Stimulated activated CD8-positive, alpha-beta memory T cell treated with anti-CD3 and anti-CD28 coated beads, Interleukin-4, amount 100 ng/mL, for 1 hour (primary cell): ENCODE data around the gene MRM1.

Source experiments
- DNase-seq, 2 donors: peaks; one replicate each; pipeline ENCODE4 v3.0.0-alpha.2; 2020; ENCODE audit warnings: low read depth in 2 of 2, low spot score in 1 of 2

MRM1 gene

DNA sequence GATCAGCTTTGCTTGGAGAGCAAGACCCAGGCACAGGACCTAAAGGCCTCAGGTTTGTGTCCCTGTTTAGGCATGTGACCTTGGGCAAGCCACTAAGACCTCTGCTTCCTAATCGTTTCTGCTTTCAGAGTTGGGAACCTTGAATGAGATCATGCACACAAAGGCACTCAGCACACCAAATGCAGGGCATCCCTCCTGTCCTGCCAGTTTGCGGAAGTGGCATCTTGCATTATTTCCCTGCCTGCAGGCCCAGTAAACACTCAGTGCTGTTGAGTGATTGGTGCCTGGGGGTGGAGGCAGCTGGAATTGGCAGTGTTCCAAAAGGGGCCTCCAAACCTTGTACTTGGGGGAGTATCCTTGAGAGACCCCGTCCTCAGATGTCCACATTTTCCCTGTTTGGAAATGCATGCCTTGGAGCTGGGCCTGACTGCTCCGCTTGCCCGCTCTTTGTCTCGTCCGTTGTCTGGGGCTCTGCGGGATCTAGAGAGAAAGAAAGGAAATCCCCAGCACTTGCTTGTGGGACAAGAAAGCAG, 28.7 kb downstream of the MRM1 start:
- no peak for DNase-seq

DNA sequence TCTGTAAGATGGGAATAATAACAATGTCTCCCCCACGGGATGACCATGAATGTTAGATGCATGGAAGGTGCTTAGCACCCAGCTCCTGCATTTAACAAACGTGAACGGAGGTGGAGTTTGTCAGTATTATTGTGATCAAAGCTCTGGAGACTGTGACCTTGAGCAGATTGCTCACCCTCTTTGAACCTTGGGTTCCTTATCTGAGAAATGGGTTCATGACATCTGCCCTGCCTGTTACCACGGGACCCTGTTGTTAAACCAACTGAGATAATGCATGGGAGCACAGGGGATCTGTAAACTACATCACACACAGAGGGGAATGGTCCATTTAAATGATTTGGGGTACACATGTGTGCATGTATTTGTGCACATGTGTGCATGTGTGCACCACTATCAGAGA, 29.6 kb downstream of the MRM1 start:
- no peak for DNase-seq

DNA sequence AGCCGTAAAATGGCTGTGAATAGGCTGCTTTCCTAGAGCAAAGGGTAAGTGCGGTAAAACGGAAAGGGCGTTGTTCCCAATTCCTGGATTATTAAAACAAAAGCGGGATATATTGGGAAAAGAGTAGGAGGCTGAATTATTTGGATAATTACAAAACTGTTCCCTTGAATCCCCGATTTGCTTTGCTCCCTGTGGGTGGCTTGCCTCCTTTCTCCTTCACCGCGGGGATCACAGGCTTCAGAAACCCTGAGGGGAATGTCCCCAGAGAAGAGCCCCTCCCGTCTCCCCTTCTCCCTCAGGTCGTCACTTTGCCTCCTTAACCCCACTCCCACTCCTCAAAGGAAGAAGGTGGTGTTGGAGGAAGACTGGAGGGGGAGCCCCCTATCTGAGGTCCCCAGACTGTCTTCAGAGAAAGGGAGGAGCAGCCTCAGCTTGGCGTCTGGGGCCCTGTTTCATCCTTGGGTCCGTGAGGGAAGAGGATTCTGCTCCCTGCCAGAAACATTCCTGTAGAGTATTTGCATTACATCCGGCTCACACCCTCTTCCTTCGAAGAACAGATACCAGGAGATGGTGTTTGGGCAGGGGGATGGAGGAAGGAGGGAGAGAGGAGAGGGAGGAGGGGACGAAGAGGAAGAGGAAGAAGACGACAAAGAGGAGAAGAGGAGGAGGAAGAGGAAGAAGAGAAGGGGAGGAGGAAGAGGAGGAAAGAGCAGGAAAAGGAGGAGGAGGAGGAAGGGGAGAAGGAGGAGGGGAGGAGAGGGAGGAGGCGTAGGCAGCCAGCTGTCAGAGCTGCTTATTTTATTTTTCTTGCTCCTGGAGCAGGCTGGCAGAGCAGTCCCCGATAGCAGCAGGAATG, 31.8 kb downstream of the MRM1 start:
- no peak for DNase-seq

DNA sequence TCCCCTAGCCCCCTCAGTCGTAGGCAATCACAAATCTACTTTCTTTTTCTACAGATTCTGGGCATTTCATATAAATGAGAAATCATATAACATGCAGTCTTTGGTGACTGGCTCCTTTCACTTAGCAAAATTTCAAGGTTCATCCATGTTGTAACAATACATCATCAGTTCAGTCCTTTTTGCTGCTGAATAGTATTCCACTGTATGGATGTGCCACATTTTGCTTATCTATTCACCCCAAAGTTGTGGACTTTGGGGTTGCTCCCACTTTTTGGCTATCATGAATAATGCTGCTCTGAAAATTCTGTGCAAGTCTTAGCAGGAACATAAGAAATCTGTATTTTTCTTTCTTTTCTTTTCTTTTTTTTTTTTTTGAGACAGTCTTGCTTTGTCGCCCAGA, 39.0 kb downstream of the MRM1 start:
- no peak for DNase-seq

DNA sequence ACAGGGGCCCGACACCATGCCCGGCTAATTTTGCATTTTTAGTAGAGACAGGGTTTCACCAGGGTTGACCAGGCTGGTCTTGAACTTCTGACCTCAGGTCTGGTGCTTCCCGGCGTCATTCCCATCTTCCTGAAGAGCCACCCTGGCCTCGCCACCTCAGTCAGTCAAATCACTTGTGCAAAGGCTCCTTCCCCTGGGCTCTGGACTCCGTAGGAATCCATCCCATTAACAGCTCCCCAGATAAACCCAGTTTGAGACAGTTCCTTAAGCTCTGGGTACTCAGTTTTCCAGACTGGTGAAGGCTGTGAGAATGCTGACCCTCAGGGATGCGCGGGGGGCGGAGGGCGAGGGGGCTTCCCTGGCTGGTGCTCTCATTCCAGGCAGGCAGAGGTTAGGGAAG, 39.5 kb downstream of the MRM1 start:
- no peak for DNase-seq

DNA sequence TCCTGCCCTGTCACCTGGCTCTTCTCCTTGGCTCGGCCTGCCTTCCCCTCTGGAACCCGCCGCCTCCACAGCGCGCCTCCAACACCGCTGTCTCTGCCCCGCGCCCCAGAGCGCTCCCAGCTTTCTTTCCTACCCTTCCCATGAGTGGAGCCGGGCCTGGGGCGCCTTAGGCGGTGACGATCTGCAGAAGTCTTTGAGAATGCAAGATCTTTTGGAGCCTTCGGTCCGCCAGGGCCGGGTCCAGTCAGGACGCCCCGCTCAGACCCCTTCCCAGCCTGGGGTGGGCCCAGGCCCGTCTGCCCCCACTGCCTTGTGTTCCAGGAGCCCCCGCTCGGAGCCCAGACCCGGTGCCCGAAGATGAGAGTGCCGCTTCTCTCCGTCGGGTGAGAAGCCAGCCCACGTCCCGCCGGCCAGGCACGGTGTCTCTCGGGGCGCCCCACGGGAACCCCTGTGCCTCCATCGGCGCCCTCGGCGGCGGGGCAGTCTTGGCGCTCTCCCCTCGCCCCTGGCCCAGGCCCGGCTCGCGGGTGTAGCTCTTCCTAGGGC, 40.0 kb downstream of the MRM1 start:
- no peak for DNase-seq

DNA sequence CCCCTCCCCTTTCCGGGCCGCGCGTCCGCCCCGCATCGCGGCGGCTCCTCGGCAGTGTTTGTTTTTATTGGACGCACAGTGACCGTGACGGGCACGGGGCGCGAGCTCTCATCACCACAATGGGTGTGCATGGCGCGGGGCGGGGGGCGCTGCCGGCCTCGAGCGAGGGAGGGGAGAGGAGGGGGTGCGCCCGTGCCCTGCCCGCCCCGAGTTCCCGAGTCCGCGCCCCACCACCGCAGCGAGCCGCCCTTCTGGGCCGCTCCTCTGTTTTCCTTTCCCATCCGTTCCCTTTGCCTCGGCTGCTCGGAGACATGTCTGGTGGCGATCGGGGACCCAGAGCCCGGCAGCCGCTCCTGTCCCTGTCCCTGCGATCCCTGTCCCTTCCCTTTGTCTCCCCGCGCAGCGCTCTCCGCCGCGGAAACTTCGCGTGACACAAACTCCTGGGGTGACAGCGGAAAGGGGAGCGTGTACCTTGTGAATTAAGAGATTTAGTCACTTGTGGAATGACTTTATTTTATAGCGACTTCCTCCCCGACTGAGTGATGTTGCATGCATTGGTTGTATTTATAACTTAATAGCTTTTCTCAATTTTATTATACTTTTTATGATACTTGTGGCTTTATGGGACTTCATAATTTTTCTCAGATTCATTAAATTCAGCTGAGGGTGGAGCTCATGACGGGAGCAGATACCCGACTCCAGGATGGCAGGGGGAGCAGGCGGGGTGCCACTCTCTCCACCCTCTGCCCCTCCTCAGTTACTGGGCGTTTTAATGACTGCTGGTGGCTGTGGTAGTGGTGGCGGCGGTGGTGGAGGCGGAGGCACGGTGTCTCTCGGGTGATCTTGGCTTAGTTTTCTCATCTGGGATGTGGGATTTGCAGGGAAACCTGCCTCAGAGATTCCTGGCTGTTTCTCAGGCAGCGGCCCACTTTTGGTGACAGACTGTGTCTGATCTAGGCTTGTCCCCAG, 40.8 kb downstream of the MRM1 start:
- no peak for DNase-seq

DNA sequence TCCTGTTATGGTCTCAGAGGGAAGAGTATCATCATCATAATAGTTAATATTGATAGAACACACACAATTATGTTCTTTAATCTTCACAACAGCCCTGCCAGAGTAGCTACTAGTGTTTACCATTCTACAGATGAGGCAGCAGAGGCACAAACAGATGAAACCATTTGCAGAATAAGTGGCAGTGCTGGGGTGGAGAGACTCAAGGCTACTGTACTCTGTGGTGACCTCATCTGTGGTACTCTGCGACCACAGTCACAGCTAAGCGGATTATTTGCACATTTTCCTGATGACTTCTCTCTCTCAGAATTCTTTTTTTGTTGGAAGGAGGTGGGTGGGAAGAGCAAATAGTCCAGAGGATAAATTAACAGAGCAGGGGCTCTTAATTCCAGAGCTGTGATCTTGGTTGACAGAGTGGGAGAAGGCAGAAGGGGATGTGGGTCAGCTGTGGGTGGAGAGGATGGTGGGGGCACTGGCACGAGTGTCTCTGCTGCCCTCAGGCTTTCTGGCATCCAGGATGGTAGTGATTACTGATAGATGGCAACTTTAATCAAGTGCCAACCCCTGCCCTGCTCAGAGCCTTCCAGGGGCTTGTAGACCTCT, 41.8 kb downstream of the MRM1 start:
- no peak for DNase-seq

DNA sequence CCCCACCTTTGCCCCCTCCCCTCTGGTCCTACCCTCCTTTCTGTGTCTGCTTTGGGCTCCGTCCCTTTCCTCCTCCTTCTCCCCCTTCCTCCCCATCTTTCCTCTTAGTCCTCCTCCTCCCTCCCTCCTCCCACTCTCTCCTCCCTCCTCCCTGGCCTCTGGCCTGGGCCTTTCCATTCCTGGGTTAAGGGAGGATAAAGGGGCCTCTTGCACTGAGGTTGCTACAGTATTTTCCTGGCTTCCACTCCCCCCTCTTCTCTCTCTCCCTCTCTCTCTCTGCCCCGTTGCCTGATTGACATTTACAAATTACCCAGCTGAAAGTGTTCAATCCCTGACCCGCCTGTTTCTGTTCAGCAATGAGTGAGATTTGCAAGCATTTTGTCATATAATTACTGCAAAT, 44.0 kb downstream of the MRM1 start:
- no peak for DNase-seq

DNA sequence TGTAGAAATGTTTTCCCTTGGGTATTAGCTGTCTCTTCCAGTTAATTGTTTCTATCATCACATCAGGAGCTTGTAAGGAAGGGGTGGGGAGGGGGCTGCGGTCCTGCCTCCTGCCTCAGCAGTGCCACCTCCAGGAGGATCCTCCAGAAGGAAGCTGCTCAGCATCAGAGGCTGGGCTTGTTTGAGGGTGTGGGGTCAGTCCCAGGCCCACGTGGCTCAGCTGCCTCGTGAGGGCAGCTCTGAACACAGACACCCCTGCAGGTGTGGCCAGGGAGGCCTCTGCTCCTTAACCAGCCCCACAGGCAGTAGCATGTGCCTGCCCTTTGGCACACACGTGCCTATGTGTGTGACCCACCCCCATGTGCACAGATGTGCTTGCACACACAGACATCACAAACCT, 46.3 kb downstream of the MRM1 start:
- DNase-seq, result no peak

DNA sequence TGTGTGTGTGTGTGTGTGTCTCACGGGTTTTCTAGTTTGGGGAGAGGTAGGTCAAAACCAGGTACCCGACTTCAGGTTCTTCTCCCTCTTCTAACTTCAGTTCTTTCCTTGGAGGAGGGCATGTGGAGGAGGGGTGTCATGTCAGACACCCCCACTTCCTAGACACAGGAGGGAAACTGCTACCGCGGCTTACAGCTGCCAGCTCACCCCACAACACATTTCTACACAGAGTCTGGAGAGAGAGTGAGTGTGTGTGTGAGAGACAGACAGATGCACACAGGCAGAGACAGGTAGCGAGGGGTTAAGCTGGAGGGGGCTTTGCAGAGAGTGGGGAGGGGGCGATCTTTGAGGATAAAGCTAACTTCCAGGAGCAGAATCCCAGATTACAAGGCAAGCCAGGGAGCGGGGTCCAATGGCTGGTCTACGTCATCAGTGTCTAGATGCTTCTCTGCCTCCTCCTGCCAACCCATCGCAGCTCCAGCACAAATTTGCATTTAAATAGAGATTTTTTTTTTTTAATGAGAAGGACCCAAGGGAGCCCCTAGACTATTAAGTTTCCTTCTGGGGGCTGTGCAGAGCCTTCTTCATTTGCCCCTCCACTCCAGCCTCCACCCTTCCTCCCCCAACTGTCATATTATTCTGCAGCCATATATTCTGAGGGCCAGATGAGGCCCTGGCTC, 48.9 kb downstream of the MRM1 start:
- DNase-seq, result no peak

DNA sequence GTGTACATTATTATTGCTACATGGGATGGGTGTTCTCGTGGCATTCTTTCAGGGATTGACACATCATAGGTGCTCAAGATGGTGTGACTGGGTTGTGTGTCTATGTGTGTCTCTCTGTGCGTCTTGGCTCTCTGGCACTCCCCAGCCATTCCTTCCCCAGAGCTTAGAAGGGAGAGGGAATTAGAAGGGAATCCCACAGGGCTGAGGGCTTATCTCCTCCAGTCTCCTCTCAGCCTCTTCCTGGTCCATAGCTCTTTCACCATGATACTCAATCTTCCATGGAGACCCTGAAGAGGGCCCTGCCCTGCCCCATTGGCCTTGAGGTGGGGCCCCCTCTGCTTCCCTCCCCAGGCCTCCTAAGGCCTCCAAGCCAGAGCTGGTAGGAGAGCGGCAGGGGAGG, 52.0 kb downstream of the MRM1 start:
- DNase-seq, result no peak

DNA sequence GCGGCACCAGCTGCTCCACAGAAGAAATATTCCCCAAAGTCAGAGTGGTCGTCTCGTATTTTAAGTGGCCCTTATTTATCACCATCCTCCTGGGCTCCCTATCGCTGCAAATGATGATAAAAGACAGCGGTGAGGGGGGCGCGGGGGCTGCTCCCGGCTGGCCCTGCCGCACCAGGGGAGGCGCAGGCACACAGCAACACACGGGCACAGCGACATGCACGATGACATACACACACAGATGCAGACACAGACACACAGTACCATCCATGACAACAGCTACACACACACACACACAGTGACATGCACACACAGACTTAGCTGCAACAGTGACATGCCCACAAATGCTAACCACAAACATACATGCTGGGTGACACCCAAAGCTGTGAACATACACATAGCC, 52.5 kb downstream of the MRM1 start:
- DNase-seq, result no peak

DNA sequence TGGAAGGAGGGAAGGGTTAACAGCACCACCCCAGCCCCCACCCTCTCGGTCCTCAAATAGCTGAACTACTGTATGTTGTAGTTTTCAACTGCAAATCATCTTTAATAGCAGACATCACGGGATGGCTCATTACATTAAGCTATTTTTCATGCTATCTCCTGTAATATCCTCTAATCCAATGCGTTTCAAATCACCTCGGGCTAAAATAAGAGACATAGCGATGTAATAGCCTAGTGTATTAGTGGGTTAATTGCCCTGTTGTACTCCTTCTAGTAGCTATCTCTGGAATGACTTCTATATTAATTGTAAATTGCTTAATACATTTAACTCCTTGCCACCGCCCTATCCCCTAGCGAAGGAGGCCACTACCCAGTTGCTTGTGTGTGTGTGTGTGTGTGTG, 54.3 kb downstream of the MRM1 start:
- DNase-seq, result no peak

DNA sequence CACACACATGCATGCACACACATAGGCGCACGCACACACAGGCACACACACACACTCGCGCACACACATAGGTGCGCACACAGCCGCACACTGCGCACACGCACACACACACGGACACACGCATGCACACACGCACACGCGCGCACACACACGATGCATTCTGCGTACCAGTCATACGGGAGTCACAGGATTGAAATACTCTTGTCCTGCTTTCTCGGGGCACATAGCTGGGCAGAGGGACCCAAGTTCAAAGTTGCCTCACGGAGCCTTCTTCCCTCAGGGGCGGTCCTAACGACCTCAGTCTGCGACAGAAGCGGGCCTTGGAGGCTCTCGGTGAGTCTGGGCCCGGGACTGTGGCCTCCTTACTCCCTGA, 56.0 kb downstream of the MRM1 start:
- DNase-seq, result no peak

DNA sequence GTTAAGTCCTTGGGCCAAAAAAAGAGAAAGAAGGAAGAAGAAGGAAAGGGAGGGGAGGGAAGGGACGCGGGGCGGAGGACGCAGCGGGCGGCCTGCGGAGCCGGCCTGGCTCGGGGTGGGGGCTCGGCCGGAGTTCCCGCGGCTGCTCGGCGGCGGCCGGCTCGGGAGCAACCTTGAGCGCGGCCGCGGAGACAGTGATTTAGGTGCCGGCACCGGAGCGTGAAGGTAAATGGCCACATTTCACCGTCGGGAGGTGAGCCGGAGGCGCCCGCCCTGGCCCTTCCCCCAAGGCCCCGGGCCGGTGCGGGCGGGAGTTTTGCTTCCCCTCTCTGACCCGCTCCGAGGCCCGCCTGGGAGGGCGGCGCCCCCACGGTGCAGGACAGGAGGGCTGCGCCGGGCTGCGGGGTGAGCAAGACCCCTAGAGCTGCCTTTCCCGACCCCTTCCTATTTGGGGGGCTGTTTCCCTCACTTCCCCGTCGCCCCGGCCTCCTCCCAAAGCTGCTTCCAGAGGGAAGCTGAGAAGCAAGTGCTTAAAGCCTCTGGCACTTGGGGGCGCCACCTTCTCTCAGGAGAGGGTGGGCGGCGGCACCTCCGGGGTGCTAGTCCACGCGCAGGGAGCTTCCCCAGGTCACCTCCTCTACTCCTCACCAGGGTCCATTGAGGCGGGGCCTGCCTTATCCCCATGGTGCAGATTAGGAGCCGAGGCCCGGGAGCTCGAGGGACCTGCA, 56.5 kb downstream of the MRM1 start:
- no peak for DNase-seq
